HEK293 (cell line): ENCODE results near the gene INSM2.

ENCODE experiments used
- BCL11B ChIP-seq: fragments of 450-650 bp; formaldehyde crosslinking; IDR thresholded peaks from 2 replicates; pipeline ENCODE4 v1.5.1; 2016; ENCODE audit warnings: low read depth, missing biosample characterization, missing genetic modification characterization
- CTCF ChIP-seq: fragments of 450-650 bp; formaldehyde crosslinking; IDR thresholded peaks from 2 replicates; pipeline ENCODE4 v1.5.1; 2016; ENCODE audit warnings: missing biosample characterization, missing genetic modification characterization
- GLIS2 ChIP-seq: fragments of 450-650 bp; formaldehyde crosslinking; IDR thresholded peaks from 2 replicates; pipeline ENCODE4 v1.5.1; 2016; ENCODE audit warnings: missing biosample characterization, missing genetic modification characterization
- SP2 ChIP-seq: fragments of 450-650 bp; formaldehyde crosslinking; IDR thresholded peaks from 2 replicates; pipeline ENCODE4 v1.5.1; 2016; ENCODE audit warnings: missing biosample characterization, missing genetic modification characterization
- TCF7L2 ChIP-seq: IDR thresholded peaks from 2 replicates; pipeline ENCODE4 v1.6.1; 2011; ENCODE audit warnings: low read depth, mild to moderate bottlenecking, inconsistent platforms, low read length, moderate library complexity, borderline replicate concordance
- ZBTB17 ChIP-seq: fragments of 450-650 bp; formaldehyde crosslinking; IDR thresholded peaks from 2 replicates; pipeline ENCODE4 v1.5.1; 2016; ENCODE audit warnings: missing biosample characterization, missing genetic modification characterization
- ZBTB48 ChIP-seq: fragments of 450-650 bp; formaldehyde crosslinking; IDR thresholded peaks from 2 replicates; pipeline ENCODE4 v1.5.1; 2016; ENCODE audit warnings: missing biosample characterization, missing genetic modification characterization
- ZBTB7A ChIP-seq: fragments of 450-650 bp; formaldehyde crosslinking; IDR thresholded peaks from 2 replicates; pipeline ENCODE4 v1.5.1; 2016; ENCODE audit warnings: low read depth, missing biosample characterization, missing genetic modification characterization
- ZFP37 ChIP-seq: fragments of 450-650 bp; formaldehyde crosslinking; IDR thresholded peaks from 2 replicates; pipeline ENCODE4 v1.5.1; 2016; ENCODE audit warnings: missing biosample characterization, missing genetic modification characterization
- ZNF114 ChIP-seq: fragments of 450-650 bp; formaldehyde crosslinking; IDR thresholded peaks from 2 replicates; pipeline ENCODE4 v1.5.0; 2017; ENCODE audit warnings: missing biosample characterization, missing genetic modification characterization
- ZNF121 ChIP-seq: fragments of 450-650 bp; formaldehyde crosslinking; IDR thresholded peaks from 2 replicates; pipeline ENCODE4 v1.5.1; 2016; ENCODE audit warnings: missing biosample characterization, missing genetic modification characterization
- ZNF184 ChIP-seq: fragments of 450-650 bp; IDR thresholded peaks from 2 replicates; pipeline ENCODE4 v1.5.1; 2018; ENCODE audit warnings: missing biosample characterization, mild to moderate bottlenecking, missing genetic modification characterization
- ZNF2 ChIP-seq: fragments of 450-650 bp; formaldehyde crosslinking; IDR thresholded peaks from 2 replicates; pipeline ENCODE4 v1.5.1; 2016; ENCODE audit warnings: missing biosample characterization, missing genetic modification characterization
- ZNF354C ChIP-seq: fragments of 450-650 bp; formaldehyde crosslinking; IDR thresholded peaks from 2 replicates; pipeline ENCODE4 v1.5.1; 2016; ENCODE audit warnings: missing biosample characterization, missing genetic modification characterization, low read depth, borderline replicate concordance
- ZNF362 ChIP-seq: fragments of 450-650 bp; formaldehyde crosslinking; IDR thresholded peaks from 2 replicates; pipeline ENCODE4 v1.5.1; 2016; ENCODE audit warnings: missing biosample characterization, missing genetic modification characterization
- ZNF501 ChIP-seq: fragments of 450-650 bp; formaldehyde crosslinking; IDR thresholded peaks from 2 replicates; pipeline ENCODE4 v1.5.1; 2016; ENCODE audit warnings: missing biosample characterization, missing genetic modification characterization
- ZNF529 ChIP-seq: fragments of 450-650 bp; formaldehyde crosslinking; IDR thresholded peaks from 2 replicates; pipeline ENCODE4 v1.5.1; 2017; ENCODE audit warnings: missing genetic modification characterization, missing biosample characterization; ENCODE audit not compliant: insufficient replicate concordance
- ZNF544 ChIP-seq: fragments of 450-650 bp; formaldehyde crosslinking; IDR thresholded peaks from 2 replicates; pipeline ENCODE4 v1.5.0; 2017; ENCODE audit warnings: missing biosample characterization, missing genetic modification characterization
- ZNF560 ChIP-seq: fragments of 450-650 bp; formaldehyde crosslinking; IDR thresholded peaks from 2 replicates; pipeline ENCODE4 v1.5.1; 2017; ENCODE audit warnings: missing biosample characterization, missing genetic modification characterization, borderline replicate concordance
- ZNF561 ChIP-seq: fragments of 450-650 bp; IDR thresholded peaks from 2 replicates; pipeline ENCODE4 v1.5.1; 2018; ENCODE audit warnings: missing biosample characterization, missing genetic modification characterization, borderline replicate concordance
- ZNF624 ChIP-seq: fragments of 450-650 bp; formaldehyde crosslinking; IDR thresholded peaks from 2 replicates; pipeline ENCODE4 v1.5.1; 2017; ENCODE audit warnings: missing biosample characterization, missing genetic modification characterization
- ZNF677 ChIP-seq: fragments of 450-650 bp; IDR thresholded peaks from 2 replicates; pipeline ENCODE4 v1.5.0; 2018; ENCODE audit warnings: missing biosample characterization, mild to moderate bottlenecking, missing genetic modification characterization, moderate library complexity
- ZSCAN23 ChIP-seq: fragments of 450-650 bp; formaldehyde crosslinking; IDR thresholded peaks from 2 replicates; pipeline ENCODE4 v1.5.1; 2016; ENCODE audit warnings: missing biosample characterization, missing genetic modification characterization
- TF ChIP-seq, protein P1 (sequence below): fragments of 450-650 bp; formaldehyde crosslinking; IDR thresholded peaks from 2 replicates; pipeline ENCODE4 v1.5.1; 2016; ENCODE audit warnings: missing biosample characterization, missing genetic modification characterization
- TF ChIP-seq, protein P2 (sequence below): fragments of 450-650 bp; formaldehyde crosslinking; conservative IDR thresholded peaks from 2 replicates; pipeline ENCODE4 v1.5.1; 2016; ENCODE audit warnings: low read depth, missing biosample characterization, missing genetic modification characterization
- TF ChIP-seq, protein P3 (sequence below): fragments of 450-650 bp; formaldehyde crosslinking; IDR thresholded peaks from 2 replicates; pipeline ENCODE4 v1.5.1; 2016; ENCODE audit warnings: missing biosample characterization, missing genetic modification characterization, low read depth
- TF ChIP-seq, protein P4 (sequence below): fragments of 450-650 bp; formaldehyde crosslinking; IDR thresholded peaks from 2 replicates; pipeline ENCODE4 v1.5.1; 2016; ENCODE audit warnings: missing biosample characterization, missing genetic modification characterization

The INSM2 gene

DNA sequence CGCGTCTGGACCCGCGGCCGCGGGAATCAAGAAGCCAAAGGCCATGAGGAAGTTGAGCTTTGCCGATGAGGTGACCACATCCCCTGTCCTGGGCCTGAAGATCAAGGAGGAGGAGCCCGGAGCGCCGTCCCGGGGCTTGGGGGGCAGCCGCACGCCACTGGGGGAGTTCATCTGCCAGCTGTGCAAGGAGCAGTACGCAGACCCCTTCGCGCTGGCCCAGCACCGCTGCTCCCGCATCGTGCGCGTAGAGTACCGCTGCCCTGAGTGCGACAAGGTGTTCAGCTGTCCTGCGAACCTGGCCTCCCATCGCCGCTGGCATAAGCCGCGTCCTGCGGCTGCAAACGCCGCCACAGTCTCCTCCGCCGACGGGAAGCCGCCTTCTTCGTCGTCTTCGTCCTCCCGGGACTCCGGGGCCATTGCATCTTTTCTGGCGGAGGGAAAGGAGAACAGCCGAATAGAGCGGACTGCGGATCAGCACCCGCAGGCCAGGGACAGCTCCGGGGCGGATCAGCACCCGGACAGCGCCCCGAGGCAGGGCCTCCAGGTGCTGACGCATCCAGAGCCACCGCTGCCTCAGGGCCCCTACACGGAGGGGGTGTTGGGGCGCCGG is 1.0 kb downstream of the INSM2 start (continued):
- TF ChIP-seq, protein P1, sequence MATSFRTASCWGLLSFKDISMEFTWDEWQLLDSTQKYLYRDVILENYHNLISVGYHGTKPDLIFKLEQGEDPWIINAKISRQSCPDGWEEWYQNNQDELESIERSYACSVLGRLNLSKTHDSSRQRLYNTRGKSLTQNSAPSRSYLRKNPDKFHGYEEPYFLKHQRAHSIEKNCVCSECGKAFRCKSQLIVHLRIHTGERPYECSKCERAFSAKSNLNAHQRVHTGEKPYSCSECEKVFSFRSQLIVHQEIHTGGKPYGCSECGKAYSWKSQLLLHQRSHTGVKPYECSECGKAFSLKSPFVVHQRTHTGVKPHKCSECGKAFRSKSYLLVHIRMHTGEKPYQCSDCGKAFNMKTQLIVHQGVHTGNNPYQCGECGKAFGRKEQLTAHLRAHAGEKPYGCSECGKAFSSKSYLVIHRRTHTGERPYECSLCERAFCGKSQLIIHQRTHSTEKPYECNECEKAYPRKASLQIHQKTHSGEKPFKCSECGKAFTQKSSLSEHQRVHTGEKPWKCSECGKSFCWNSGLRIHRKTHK (tag by site-specific recombination), result no peak
- TF ChIP-seq ZNF184 (tag by site-specific recombination), result no peak
- no peak for TF ChIP-seq ZSCAN23
- no peak for TF ChIP-seq ZFP37
- TF ChIP-seq SP2 (tag by site-specific recombination), result no peak
- TF ChIP-seq ZNF529 (tag by site-specific recombination), result no peak
- peak; percentile 82 for TF ChIP-seq ZBTB17 (tag by site-specific recombination)
- TF ChIP-seq ZNF354C (tag by site-specific recombination), result no peak
- TF ChIP-seq, protein P2, sequence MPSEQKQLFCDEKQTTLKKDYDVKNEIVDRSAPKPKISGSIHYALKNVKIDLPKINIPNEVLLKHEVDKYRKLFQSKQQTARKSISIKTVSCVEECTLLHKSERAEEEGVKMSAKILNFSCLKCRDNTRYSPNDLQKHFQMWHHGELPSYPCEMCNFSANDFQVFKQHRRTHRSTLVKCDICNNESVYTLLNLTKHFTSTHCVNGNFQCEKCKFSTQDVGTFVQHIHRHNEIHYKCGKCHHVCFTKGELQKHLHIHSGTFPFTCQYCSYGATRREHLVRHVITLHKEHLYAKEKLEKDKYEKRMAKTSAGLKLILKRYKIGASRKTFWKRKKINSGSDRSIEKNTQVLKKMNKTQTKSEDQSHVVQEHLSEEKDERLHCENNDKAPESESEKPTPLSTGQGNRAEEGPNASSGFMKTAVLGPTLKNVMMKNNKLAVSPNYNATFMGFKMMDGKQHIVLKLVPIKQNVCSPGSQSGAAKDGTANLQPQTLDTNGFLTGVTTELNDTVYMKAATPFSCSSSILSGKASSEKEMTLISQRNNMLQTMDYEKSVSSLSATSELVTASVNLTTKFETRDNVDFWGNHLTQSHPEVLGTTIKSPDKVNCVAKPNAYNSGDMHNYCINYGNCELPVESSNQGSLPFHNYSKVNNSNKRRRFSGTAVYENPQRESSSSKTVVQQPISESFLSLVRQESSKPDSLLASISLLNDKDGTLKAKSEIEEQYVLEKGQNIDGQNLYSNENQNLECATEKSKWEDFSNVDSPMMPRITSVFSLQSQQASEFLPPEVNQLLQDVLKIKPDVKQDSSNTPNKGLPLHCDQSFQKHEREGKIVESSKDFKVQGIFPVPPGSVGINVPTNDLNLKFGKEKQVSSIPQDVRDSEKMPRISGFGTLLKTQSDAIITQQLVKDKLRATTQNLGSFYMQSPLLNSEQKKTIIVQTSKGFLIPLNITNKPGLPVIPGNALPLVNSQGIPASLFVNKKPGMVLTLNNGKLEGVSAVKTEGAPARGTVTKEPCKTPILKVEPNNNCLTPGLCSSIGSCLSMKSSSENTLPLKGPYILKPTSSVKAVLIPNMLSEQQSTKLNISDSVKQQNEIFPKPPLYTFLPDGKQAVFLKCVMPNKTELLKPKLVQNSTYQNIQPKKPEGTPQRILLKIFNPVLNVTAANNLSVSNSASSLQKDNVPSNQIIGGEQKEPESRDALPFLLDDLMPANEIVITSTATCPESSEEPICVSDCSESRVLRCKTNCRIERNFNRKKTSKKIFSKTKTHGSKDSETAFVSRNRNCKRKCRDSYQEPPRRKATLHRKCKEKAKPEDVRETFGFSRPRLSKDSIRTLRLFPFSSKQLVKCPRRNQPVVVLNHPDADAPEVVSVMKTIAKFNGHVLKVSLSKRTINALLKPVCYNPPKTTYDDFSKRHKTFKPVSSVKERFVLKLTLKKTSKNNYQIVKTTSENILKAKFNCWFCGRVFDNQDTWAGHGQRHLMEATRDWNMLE (tag by site-specific recombination), result no peak
- TF ChIP-seq, protein P3, sequence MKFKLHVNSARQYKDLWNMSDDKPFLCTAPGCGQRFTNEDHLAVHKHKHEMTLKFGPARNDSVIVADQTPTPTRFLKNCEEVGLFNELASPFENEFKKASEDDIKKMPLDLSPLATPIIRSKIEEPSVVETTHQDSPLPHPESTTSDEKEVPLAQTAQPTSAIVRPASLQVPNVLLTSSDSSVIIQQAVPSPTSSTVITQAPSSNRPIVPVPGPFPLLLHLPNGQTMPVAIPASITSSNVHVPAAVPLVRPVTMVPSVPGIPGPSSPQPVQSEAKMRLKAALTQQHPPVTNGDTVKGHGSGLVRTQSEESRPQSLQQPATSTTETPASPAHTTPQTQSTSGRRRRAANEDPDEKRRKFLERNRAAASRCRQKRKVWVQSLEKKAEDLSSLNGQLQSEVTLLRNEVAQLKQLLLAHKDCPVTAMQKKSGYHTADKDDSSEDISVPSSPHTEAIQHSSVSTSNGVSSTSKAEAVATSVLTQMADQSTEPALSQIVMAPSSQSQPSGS, result no peak
- no peak for TF ChIP-seq ZNF362 (tag by site-specific recombination)
- no peak for TF ChIP-seq TCF7L2
- no peak for TF ChIP-seq CTCF
- no peak for TF ChIP-seq ZBTB7A (tag by site-specific recombination)
- peak; percentile 32; the same call in 1 of the 2 replicates for TF ChIP-seq ZNF501 (tag by site-specific recombination)
- TF ChIP-seq, protein P4, sequence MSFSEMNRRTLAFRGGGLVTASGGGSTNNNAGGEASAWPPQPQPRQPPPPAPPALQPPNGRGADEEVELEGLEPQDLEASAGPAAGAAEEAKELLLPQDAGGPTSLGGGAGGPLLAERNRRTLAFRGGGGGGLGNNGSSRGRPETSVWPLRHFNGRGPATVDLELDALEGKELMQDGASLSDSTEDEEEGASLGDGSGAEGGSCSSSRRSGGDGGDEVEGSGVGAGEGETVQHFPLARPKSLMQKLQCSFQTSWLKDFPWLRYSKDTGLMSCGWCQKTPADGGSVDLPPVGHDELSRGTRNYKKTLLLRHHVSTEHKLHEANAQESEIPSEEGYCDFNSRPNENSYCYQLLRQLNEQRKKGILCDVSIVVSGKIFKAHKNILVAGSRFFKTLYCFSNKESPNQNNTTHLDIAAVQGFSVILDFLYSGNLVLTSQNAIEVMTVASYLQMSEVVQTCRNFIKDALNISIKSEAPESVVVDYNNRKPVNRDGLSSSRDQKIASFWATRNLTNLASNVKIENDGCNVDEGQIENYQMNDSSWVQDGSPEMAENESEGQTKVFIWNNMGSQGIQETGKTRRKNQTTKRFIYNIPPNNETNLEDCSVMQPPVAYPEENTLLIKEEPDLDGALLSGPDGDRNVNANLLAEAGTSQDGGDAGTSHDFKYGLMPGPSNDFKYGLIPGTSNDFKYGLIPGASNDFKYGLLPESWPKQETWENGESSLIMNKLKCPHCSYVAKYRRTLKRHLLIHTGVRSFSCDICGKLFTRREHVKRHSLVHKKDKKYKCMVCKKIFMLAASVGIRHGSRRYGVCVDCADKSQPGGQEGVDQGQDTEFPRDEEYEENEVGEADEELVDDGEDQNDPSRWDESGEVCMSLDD, result no peak
- TF ChIP-seq BCL11B, result 0 out of 2 replicates have a peak, but pooled peaks have one; percentile 53
- TF ChIP-seq ZNF121, result no peak
- TF ChIP-seq ZNF114 (tag by site-specific recombination), result no peak
- no peak for TF ChIP-seq ZNF560 (tag by site-specific recombination)
- TF ChIP-seq ZNF2 (tag by site-specific recombination), result peak; percentile 55; the same call in 1 of the 2 replicates
- no peak for TF ChIP-seq ZNF677 (tag by site-specific recombination)
- no peak for TF ChIP-seq ZNF624
- TF ChIP-seq ZBTB48 (tag by site-specific recombination), result no peak
- TF ChIP-seq ZNF561 (tag by site-specific recombination), result peak; percentile 35; the same call in 1 of the 2 replicates
- TF ChIP-seq ZNF544 (tag by site-specific recombination), result no peak
- TF ChIP-seq GLIS2 (tag by site-specific recombination), result no peak
